GM18867 (cell line): Measurements from ENCODE around the gene PPP2R2D.
A peak's percentile ranks its signal among the peaks of the same experiment; 100 is the strongest.

Source experiments
- ATAC-seq: cut with Tn5 transposase; IDR thresholded peaks from one replicate; pipeline ENCODE4 v1.9.1; 2021; ENCODE audit warnings: mild to moderate bottlenecking, moderate library complexity; ENCODE audit not compliant: unreplicated experiment

Gene PPP2R2D

GRCh38 chr10:131900350-131901152 is at the start of gene PPP2R2D:
PPP2R2D (plus strand) TSS chr10:131901008; CDS start chr10:131901149, 141 bp downstream.
- ATAC-seq, result peak; percentile 90

GRCh38 chr10:131851346-131851745 is 49.5 kb upstream of the PPP2R2D start:
- ATAC-seq, result no peak

DNA sequence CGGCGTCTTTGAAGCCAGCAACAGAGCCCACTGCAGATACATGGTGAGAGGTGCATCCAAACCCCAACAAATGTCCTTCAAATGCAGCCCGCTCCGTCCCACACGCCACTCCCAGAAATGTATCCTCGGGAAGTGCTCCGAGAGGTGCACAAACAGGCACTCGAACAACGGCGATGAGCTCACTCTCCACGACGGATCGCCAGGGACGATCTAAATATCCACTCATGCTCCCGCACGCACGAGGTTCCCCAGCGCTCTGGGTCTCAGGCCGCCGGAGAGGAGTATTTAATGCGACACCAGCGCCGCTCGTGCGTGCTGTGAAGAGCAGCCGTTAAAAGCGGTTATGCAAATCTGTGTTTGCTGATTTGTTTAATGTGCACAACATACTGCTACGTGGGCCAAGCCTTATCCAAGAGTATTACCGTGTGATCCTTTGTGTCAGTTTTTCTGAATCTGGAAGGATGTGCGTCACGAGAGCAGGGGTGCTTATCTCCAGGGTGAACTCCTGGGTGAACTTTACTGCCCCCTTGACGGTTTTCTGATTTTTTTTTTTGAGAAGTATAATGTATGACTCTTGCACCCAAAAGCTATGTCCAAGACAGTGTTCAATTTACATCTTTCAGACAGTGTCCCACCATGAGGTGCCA is 48.5 kb upstream of the PPP2R2D start:
- ATAC-seq, result no peak

DNA sequence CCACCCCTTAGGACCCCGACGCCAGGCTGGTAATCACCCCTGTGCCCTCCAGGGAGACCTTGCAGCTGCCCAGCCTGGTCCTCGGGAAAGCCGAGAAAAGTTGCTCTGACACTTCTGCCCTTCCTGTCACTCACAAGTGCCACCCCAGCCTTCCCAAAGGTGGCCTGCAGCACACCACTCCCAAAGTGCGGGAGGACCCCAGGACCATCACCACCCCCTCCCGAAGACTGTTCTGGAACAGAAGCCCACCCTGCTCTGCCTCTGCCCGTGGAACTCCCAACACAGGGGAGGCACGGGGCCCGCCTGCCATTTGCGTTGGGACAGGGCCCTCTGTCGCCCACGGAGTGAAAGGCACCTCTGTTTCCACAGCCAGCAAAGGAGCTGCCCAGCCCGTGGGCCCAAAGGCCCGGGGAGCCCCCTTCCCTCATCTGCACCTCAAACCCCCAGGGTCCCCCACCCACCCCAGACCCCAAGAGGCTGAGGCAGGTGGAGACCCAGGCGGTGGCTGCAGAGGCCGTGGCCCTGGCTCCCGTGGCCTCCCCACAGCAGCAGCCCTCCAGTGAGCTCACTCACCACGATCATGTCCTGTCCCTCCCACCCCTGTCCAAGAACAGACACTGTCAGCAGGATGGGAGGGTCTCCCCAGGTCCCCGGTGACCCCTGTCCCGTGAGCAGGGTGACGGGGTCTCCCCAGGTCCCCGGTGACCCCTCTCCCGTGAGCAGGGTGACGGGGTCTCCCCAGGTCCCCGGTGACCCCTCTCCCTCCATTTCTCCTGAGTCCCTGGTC is 47.8 kb upstream of the PPP2R2D start:
- ATAC-seq, result no peak

DNA sequence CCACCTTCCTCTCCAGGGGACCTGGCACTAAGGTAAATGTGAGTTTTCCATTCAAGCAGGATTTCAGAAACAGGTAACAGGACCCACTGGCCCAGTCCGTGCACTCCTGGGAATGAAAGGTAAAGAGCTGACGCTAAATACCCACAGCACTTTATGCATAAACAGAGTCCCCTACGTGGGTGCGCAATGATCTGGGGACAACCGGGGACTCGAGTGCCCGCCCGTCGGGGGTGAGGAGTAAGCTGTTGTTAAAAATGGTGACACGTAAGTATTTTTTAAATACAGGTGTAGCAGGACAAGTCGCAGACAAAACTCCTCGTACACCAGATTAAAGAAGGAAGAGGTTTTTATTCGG is 47.2 kb upstream of the PPP2R2D start:
- ATAC-seq, result no peak

- no peak for ATAC-seq
These were observed 46.1 kb upstream of the PPP2R2D start for GRCh38 chr10:131854579-131855335.

GRCh38 chr10:131855461-131856401 is 45.1 kb upstream of the PPP2R2D start:
- no peak for ATAC-seq

DNA sequence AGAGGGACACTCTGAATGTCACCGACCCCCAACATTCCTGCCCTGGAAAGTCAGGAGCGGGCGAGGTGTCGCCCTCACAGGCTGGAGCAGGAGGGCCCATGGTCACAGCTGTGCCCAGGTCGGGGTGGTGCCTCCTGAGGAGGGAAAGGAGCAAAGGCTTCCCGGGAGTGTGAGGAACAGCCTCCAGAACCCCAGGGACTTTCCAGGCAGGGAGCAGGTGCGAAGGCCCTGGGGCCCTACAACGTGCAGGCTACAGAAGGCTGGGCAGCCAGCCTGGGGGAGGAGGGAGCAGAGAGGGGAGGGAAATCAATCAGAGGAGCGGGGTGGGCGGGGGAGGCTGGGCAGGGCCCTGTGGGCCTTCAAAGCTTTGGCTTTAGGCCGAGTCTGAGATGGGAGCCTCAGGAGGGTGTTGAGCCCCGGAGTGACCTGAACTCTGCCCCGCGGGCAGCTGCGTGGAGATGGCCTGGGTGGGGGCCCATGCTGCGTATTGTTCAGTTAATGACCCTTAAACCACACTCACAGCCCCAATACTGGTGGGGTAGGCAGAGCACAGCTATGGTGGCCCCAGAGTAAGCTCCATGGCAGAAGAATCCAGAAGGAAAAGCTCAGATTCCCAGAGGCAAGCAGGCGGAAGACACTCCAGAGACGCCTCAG is 44.2 kb upstream of the PPP2R2D start:
- ATAC-seq, result no peak

- no peak for ATAC-seq
These were observed 43.4 kb upstream of the PPP2R2D start for GRCh38 chr10:131857156-131858117.

DNA sequence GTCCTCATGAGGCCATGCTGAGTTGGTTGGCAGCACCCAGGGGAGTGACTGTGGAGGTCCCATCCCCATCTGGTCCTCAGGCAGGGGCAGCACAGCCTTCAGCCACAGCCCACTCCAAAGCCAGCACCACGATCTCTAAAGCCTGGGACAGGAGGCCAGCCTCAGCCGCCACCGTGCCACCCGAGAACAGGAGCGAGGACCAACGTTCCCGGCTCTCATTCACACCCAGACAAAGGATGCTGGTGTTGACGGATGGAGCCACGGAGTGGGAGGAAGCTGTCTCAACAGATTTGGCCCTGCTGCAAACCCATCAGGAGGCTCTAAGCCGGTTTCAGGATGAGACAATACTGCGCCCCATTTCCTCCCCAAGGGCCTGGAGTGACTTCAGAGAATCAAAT is 42.7 kb upstream of the PPP2R2D start:
- no peak for ATAC-seq

GRCh38 chr10:131858583-131859340 is 42.0 kb upstream of the PPP2R2D start:
- no peak for ATAC-seq

DNA sequence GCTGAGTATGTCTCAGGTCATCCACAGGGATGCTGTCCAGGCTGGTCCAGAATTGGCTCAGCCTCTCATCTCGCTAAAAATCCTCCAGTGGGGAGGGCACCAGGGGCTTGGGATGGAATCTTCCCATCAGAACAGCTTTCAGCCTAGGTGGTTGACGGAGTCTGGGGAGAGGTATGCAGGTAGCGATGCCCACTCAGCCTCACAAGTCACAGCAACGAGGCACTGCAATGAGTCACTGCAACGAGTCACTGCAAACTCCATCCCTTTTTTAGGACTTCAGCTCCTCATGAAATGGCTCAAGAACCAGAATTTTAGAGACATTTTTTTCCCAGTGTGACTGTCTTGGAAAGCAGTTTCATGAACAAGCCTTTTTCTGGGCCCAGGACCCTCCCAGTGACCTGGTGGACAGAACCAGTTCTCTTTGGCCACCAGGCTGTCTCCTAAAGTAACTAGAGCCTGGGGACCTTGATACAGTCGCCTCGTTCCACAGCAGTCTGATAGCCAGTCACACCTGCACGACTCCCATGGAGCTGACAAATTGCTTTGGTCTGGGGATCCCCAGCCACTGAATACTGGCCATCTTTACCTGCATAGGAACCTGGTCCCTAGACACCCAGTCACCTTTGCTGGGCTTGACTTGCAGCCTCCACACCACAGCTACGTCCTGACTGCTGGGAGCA is 41.3 kb upstream of the PPP2R2D start:
- no peak for ATAC-seq

GRCh38 chr10:131860311-131860710 is 40.5 kb upstream of the PPP2R2D start:
- ATAC-seq, result no peak

GRCh38 chr10:131860806-131861440 is 39.9 kb upstream of the PPP2R2D start:
- ATAC-seq, result no peak

- ATAC-seq, result no peak
These were observed 38.3 kb upstream of the PPP2R2D start for GRCh38 chr10:131862548-131862947.

DNA sequence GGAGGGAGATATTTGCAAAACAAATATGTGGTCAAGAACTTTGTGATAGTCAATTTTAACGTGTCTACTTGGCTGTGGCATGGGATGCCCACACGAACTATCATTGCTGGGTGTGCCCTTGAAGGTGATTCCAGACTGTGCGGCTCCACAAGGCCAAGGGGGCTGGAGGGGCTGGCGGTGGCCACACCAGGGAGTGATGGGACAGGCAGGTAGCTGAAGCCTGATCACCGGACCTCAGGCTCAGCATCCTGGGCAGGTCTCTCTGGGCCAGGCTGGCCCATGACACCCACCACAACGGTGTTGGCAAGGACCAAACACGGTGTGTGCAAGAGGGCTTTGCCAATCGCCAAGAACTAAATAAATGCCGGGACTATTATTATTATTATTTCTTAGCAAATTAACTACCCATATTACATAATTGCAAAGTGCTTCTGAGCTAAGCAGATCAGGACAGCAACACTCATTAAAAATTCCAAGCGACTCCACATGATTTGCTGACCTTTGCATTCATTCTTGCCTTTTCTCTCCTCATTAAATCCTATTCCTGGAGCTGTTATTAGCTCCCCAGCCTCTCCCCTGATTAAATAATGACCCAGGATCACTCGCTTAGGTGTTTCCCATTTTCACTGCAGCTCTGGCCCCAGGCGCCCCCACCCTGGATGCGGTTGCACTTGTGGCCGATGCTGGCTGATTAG is 35.4 kb upstream of the PPP2R2D start:
- no peak for ATAC-seq
